A673 (cell line): ENCODE data around the gene ISG20L2. TPM values are rescaled to one million over a fixed set of nuclear protein-coding genes. Genes with fewer than 3 reads are reported as not detected.
A peak's percentile ranks its signal among the peaks of the same experiment; 100 is the strongest.

Experiments used
- BruUV-seq: library from RNA; stranded (reverse); fragments of 400-500 nt; replicated peaks from 2 replicates; lab custom pipeline; 2021; lab: Mats Ljungman, UMichigan
- CTCF ChIA-PET: fragments of 300-600 bp; sonication (Branson Sonifier 250); formaldehyde crosslinking; loops from one replicate; lab custom pipeline; 2022; ENCODE audit warnings: antibody characterized with exemption; lab: Charles Lee
- POLR2A ChIA-PET: fragments of 300-600 bp; sonication (Branson Sonifier 250); formaldehyde crosslinking; loops from one replicate; lab custom pipeline; 2022; ENCODE audit warnings: antibody characterized with exemption; ENCODE audit not compliant: low non-redundant PET; lab: Charles Lee
- DNase-seq: peaks from one replicate; pipeline ENCODE4 v3.0.0-alpha.2; 2015; ENCODE audit warnings: low spot score
- H3K27ac ChIP-seq: fragments of 200-600 bp; sonication (generic); 2 replicates; pipeline ENCODE4 v1.5.1; 2016; ENCODE audit warnings: mixed run types, low read depth, mild to moderate bottlenecking, mixed read lengths, antibody characterized with exemption, low read length; ENCODE audit not compliant: poor library complexity, severe bottlenecking
- H3K27me3 ChIP-seq: fragments of 200-600 bp; sonication (generic); replicated peaks from 2 replicates; pipeline ENCODE4 v1.6.1; 2017; ENCODE audit warnings: mixed run types, low read depth, mild to moderate bottlenecking, mixed read lengths, antibody characterized with exemption, low read length; ENCODE audit not compliant: insufficient read depth, poor library complexity
- H3K36me3 ChIP-seq: fragments of 200-600 bp; sonication (generic); 2 replicates; pipeline ENCODE4 v1.6.1; 2016; ENCODE audit warnings: mixed run types, mild to moderate bottlenecking, mixed read lengths, antibody characterized with exemption, low read length; ENCODE audit not compliant: insufficient read depth, poor library complexity, severe bottlenecking
- H3K4me1 ChIP-seq: fragments of 200-600 bp; sonication (generic); 2 replicates; pipeline ENCODE4 v1.6.1; 2017; ENCODE audit warnings: mixed run types, mild to moderate bottlenecking, mixed read lengths, antibody characterized with exemption, low read length; ENCODE audit not compliant: insufficient read depth, poor library complexity, severe bottlenecking
- H3K4me3 ChIP-seq: fragments of 200-600 bp; sonication (generic); 2 replicates; pipeline ENCODE4 v1.5.1; 2016; ENCODE audit warnings: low read depth, mixed run types, mild to moderate bottlenecking, mixed read lengths, low read length; ENCODE audit not compliant: poor library complexity, severe bottlenecking
- H3K9me3 ChIP-seq: fragments of 200-600 bp; sonication (generic); 2 replicates; pipeline ENCODE4 v1.6.1; 2016; ENCODE audit warnings: mixed run types, low read depth, mild to moderate bottlenecking, mixed read lengths, antibody characterized with exemption, low read length; ENCODE audit not compliant: poor library complexity, severe bottlenecking
- CTCF ChIP-seq: fragments of 300-800, 200-600 bp; sonication (generic); conservative IDR thresholded peaks from 2 replicates; pipeline ENCODE4 v1.5.1; 2017; ENCODE audit warnings: low read depth, mild to moderate bottlenecking, antibody characterized with exemption, low read length, moderate library complexity, mixed read lengths
- EZH2 ChIP-seq: fragments of 200-600 bp; sonication (generic); IDR thresholded peaks from 2 replicates; pipeline ENCODE4 v1.6.1; 2017; ENCODE audit warnings: borderline replicate concordance, low read depth, mild to moderate bottlenecking, mixed read lengths, antibody characterized with exemption, low read length; ENCODE audit not compliant: poor library complexity, severe bottlenecking
- intact Hi-C: fragments of 100-400 bp; cut with micrococcal nuclease; formaldehyde crosslinking; loops from one replicate; pipeline ENCODE4 v1.10.0; 2022; ENCODE audit not compliant: unreplicated experiment
- total RNA-seq: library from RNA; stranded (reverse); gene quantifications from 2 replicates; pipeline ENCODE4 v1.2.3, GENCODE V29; 2021

The ISG20L2 gene
- total RNA-seq, 1 experiment from 2014 or later: 46.5 TPM

GRCh38 chr1:156750711-156751450 is 22.3 kb upstream of the ISG20L2 start:
- Histone ChIP-seq H3K36me3 (no peaks in the 10 kb centered on the region), H3K4me1 (peaks cover 38% of the 10 kb centered on the region), H3K4me3 (peak overlapping the region; percentile 92), H3K27ac (peak overlapping the region; percentile 98), H3K9me3 (no peaks in the 10 kb centered on the region), H3K27me3 (no peaks in the 10 kb centered on the region)
- DNase-seq: no peak
- intact Hi-C loops: loop anchor here (2.0 kb wide), 1 partner anchor 16 kb away; the partner anchor contains the start of gene PRCC
- ChIA-PET CTCF (interaction anchor here (1.1 kb wide), 1 partner anchor 25 kb away, joined by 4 read pairs; no protein-coding TSS in a partner anchor), POLR2A (interaction anchor here (0.6 to 1.0 kb wide), 3 partner anchors 250 to 1263 kb away, joined by 3 to 18 read pairs (median 7); no protein-coding TSS in a partner anchor)
- TF ChIP-seq EZH2: no peak
- no peak for TF ChIP-seq CTCF
- no TSS peak for BruUV-seq

GRCh38 chr1:156750191-156750672 is 21.7 kb upstream of the ISG20L2 start:
- Histone ChIP-seq H3K36me3 (peaks cover 6% of the 10 kb centered on the region), H3K4me1 (peaks cover 44% of the 10 kb centered on the region), H3K27me3 (no peaks in the 10 kb centered on the region), H3K9me3 (no peaks in the 10 kb centered on the region), H3K4me3 (peak overlapping the region; percentile 92), H3K27ac (peak overlapping the region; percentile 98)
- no peak for TF ChIP-seq EZH2
- no peak for TF ChIP-seq CTCF
- no TSS peak for BruUV-seq
- POLR2A ChIA-PET: interaction anchor here (0.7 kb wide), 1 partner anchor 638 kb away, joined by 3 read pairs; no protein-coding TSS in a partner anchor
- CTCF ChIA-PET: no interaction called here
- peak; percentile 41 for DNase-seq
- intact Hi-C loops: loop anchor here (2.0 kb wide), 1 partner anchor 17 kb away; the partner anchor contains the start of gene PRCC

GRCh38 chr1:156749419-156750118 is 21.0 kb upstream of the ISG20L2 start:
- DNase-seq: peak; percentile 25
- H3K27ac ChIP-seq: peak overlapping the region; percentile 98
- ChIA-PET CTCF (no interaction called here), POLR2A (no interaction called here)
- H3K4me3 ChIP-seq: peak overlapping the region; percentile 92
- intact Hi-C loops: loop anchor here (2.0 kb wide), 1 partner anchor 17 kb away; the partner anchor contains the start of gene PRCC
- H3K4me1 ChIP-seq: peaks cover 44% of the 10 kb centered on the region
- no TSS peak for BruUV-seq
- no peak for TF ChIP-seq EZH2
- no peaks in the 10 kb centered on the region for H3K27me3 ChIP-seq
- no peaks in the 10 kb centered on the region for H3K9me3 ChIP-seq
- peaks cover 12% of the 10 kb centered on the region for H3K36me3 ChIP-seq
